ENCODE results near the gene ENDOV. TPM values are rescaled to one million over a fixed set of nuclear protein-coding genes. Genes with fewer than 3 reads are reported as not detected.

The ENDOV gene
- total RNA-seq, 1 experiment from 2014 or later, result 26.0 TPM

DNA sequence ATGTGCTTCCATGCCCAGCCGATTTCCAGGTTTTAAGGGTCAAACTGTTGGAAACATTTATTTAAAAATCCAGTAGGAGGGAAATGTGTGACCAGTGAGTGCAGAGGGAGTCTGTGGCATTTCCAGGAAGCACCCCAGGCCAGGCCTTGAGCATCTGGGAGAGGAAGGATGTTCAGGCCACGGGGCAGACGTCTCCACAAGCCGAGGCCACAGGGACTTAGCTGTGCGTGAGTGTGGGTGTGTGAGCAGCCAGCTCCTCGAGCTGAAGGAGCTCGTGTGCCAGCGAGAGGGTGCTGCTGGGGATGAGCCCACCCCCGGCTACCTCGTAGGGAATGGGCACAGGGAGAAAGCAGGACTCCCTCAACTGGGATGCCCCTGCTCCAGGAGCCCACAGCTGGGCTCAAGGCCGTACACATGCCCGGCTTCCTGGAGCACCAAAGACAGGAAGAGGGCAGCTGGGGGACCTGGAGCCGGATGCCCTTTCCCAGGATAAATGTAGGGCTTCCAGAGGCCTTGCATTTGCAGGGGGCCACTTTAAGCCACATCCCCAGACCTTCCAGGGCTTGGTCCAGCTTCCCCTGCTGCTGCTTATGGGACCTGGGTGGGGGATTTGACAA, 48.9 kb downstream of the ENDOV start:
- H3K27me3 ChIP-seq (ENCODE audit: control insufficient read depth, insufficient read depth, low read length), result no peaks in the 10 kb centered on the region
- H3K36me3 ChIP-seq (replicated peaks; ENCODE audit: control insufficient read depth, insufficient read depth, low read length), result no peaks in the 10 kb centered on the region
- H3K4me3 ChIP-seq (ENCODE audit: insufficient read depth, low read depth, low read length), result no peak overlapping the region
- DNase-seq, result no peak

DNA sequence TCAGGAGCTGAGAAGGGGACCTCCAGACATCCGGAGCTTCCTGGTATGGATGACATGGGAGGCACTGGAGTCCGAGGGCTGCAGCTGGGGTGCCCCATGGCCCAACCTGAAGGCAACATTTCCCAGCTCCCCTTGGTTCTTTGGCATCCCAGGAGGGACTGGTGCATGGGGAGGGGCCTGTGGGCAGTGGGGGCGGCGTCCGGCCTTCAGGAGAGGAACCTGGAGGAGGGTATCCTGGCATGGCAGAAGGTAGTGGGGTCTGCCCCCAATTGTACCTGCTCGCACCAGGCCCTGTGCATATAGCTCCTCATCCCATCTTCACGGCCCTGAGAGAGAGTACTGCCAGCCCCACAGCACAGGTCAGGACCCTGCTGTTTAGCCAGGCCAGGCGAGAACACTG, 49.5 kb downstream of the ENDOV start:
- no peaks in the 10 kb centered on the region for H3K27me3 ChIP-seq (ENCODE audit: control insufficient read depth, insufficient read depth, low read length)
- DNase-seq, result no peak
- no peak overlapping the region for H3K4me3 ChIP-seq (ENCODE audit: insufficient read depth, low read depth, low read length)

DNA sequence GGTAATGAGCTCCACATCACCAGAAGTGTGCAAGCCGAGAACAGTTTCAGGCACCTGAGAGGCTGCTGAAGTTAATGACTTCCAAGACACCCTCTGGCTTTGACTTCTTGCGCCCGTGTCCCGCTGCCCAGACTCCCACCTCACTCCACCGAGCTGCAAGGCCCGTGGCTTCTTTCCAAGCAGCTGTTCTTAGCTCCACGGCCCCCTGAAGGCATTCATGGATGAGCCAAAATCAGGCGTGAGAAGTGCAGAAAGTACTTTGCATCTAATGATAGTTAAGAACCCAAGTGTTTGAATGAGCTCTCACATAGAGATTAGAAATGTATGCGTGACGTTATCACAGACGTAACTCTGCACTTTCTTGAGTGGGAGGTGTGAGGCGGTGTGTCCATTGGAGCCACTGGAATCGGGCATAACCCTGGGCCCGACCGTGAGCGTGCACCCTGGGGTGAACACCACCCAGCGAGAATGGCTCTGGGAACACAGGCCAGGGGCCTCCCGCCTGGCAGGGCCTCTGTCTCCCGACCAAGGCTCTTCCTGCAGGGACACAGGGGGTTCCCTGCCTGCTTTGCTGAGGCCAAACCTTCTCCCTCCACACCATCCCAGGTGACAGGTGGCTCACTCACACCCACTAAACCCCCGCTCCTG, 50.5 kb downstream of the ENDOV start:
- no peak for DNase-seq
- H3K36me3 ChIP-seq (replicated peaks; ENCODE audit: control insufficient read depth, insufficient read depth, low read length), result no peaks in the 10 kb centered on the region
- no peak overlapping the region for H3K4me3 ChIP-seq (ENCODE audit: insufficient read depth, low read depth, low read length)
- no peaks in the 10 kb centered on the region for H3K27me3 ChIP-seq (ENCODE audit: control insufficient read depth, insufficient read depth, low read length)

More for the DNA sequence above, 49.5 kb downstream of the ENDOV start:
- H3K36me3 ChIP-seq (replicated peaks; ENCODE audit: control insufficient read depth, insufficient read depth, low read length), result no peaks in the 10 kb centered on the region

DNA sequence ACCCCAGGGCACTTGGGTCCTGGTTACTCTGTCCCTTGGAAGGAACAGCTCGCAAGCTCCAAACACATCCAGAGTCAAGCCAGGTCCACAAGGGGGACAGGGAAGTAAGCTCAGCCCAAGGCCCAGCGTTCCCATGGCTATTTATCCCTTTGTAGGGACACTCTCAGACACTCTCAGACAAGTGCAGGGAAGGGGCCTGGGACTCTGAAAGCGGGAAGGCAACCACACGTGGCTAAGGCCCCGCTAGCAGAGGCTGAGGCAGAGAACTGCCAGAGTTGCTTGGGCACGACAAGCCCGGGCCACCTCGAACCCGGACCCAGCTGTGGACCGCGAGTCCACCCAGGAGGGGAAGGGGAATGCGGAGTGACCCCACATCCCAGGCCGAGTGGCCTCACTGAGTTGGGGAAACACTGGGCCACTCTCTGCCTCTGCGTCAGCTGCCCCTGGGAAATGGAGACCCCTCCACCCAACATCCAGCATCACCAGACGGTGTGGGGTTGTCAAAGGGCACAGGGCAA, 51.3 kb downstream of the ENDOV start:
- DNase-seq, result no peak
- H3K4me3 ChIP-seq (ENCODE audit: insufficient read depth, low read depth, low read length), result no peak overlapping the region
- no peaks in the 10 kb centered on the region for H3K27me3 ChIP-seq (ENCODE audit: control insufficient read depth, insufficient read depth, low read length)
- no peaks in the 10 kb centered on the region for H3K36me3 ChIP-seq (replicated peaks; ENCODE audit: control insufficient read depth, insufficient read depth, low read length)

DNA sequence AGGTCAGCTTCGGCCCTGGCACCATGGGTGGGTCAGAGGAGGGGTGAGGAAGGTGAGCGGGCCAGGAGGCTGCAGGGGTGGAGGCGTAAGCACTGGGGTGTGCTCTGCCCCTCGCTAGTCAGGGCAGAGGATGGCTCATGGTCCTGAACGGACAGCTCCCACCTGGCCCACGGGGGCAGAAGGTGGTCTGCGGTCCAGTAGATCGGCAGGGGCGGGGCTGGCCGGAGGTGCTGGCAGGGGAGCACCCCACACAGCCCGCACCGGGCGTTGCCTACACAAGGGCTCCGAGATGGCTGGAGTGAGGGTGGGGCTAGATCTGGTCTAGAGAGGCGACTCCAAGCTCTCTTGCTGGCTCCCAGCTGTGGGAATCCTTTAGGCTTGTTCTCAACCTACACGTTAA, 53.3 kb downstream of the ENDOV start:
- peak; percentile 95 for DNase-seq
- no peak overlapping the region for H3K4me3 ChIP-seq (ENCODE audit: insufficient read depth, low read depth, low read length)
- H3K36me3 ChIP-seq (replicated peaks; ENCODE audit: control insufficient read depth, insufficient read depth, low read length), result no peaks in the 10 kb centered on the region
- H3K27me3 ChIP-seq (ENCODE audit: control insufficient read depth, insufficient read depth, low read length), result peaks cover 14% of the 10 kb centered on the region

DNA sequence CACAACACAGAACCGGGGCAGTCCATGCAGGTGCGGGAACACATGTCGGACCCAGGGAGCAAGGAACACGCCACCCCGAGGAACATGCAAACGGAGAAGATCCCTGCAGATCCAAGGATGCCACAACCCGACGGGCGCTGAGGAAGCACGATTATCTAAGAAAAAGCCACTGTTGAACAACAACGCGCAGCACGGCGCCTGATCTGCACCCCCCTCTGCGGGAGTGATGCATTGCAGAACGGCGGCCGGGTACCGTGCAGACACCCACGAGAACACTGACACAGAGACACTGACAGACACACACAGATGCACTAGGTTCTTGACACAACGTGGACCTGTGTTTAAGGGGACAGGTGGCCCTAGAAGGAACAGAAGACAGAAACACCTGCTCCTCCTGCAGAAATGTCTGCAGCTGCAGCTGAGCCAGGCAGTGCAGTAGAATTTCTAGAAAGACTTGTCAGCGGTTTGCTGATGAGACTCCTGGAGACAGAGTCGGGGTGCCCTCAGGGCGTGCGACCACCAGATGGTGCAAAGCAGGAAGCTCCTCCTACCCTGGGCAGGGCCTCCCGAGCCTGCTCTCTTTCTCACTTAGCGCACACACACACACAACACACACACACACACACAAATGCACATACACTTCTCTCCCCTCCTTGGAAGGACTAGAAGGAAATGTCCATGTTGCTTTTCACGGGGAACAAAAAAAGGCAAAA, 54.0 kb downstream of the ENDOV start:
- peaks cover 21% of the 10 kb centered on the region for H3K27me3 ChIP-seq (ENCODE audit: control insufficient read depth, insufficient read depth, low read length)
- H3K4me3 ChIP-seq (ENCODE audit: insufficient read depth, low read depth, low read length), result no peak overlapping the region
- no peak for DNase-seq

DNA sequence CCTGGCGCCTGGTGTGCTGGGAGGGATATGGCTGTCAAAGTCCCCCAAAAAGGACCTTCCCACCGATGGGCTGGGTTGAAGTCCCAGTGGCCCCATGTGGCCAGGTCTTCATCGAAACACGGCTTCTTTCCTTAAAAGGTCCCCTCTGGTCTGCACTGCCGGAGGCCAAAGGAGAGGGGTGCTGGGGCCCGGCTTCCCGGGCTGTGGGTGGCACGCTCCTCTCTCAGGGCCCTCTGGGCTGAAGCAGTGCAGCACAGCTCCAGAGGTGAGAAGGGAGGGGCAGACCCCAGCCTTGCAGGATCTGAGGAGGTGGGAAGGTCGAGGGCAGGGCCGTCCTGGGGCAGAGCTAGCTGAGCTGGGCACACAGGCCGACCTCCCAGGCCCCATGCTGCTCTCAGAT, 54.7 kb downstream of the ENDOV start:
- no peak overlapping the region for H3K4me3 ChIP-seq (ENCODE audit: insufficient read depth, low read depth, low read length)
- peaks cover 28% of the 10 kb centered on the region for H3K27me3 ChIP-seq (ENCODE audit: control insufficient read depth, insufficient read depth, low read length)
- no peak for DNase-seq
- no peaks in the 10 kb centered on the region for H3K36me3 ChIP-seq (replicated peaks; ENCODE audit: control insufficient read depth, insufficient read depth, low read length)

More for the DNA sequence above, 54.0 kb downstream of the ENDOV start:
- no peaks in the 10 kb centered on the region for H3K36me3 ChIP-seq (replicated peaks; ENCODE audit: control insufficient read depth, insufficient read depth, low read length)

DNA sequence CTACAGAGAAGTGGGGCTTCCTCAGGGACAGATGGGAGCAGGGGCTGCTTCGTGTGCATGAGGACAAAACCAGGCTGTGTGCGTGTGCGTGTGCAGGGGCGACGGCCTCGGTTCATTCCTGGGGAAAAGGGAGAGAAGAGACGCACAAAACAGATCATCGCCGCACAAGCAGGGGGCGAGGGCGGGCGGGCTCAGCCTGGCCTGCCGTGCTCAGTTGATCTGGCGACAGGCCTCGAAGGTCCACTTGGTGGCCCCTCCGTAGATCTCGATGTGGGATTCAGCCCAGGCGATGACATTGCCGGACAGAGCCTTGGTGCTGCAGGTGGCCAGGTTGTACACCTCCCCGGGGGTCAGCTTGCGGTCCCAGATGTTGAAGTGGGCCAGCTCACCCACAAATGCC, 55.6 kb downstream of the ENDOV start:
- no peaks in the 10 kb centered on the region for H3K36me3 ChIP-seq (replicated peaks; ENCODE audit: control insufficient read depth, insufficient read depth, low read length)
- no peak for DNase-seq
- H3K4me3 ChIP-seq (ENCODE audit: insufficient read depth, low read depth, low read length), result no peak overlapping the region
- H3K27me3 ChIP-seq (ENCODE audit: control insufficient read depth, insufficient read depth, low read length), result peaks cover 38% of the 10 kb centered on the region

DNA sequence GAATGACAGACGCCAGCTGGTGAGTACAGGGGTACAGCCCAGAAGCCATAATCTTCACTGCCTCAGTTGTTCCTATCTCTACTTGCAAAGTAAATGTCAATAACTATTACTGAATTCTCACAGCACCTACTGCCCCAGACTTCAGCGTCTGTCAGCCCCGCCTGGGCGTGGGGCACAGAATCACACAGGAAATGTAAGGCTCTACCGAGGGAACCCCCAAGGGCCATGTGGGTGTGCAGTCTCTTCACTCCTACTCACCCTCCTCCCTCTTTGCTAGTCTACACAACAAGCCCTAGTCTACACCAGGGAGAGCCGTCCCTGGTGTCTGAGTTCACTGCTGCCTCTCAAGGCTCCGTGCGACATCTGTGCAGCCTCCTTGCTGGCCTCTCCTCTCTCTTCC, 57.0 kb downstream of the ENDOV start:
- Histone ChIP-seq H3K4me3 (ENCODE audit: insufficient read depth, low read depth, low read length) (no peak overlapping the region), H3K27me3 (ENCODE audit: control insufficient read depth, insufficient read depth, low read length) (peaks cover 51% of the 10 kb centered on the region), H3K36me3 (replicated peaks; ENCODE audit: control insufficient read depth, insufficient read depth, low read length) (no peaks in the 10 kb centered on the region)
- DNase-seq, result no peak

DNA sequence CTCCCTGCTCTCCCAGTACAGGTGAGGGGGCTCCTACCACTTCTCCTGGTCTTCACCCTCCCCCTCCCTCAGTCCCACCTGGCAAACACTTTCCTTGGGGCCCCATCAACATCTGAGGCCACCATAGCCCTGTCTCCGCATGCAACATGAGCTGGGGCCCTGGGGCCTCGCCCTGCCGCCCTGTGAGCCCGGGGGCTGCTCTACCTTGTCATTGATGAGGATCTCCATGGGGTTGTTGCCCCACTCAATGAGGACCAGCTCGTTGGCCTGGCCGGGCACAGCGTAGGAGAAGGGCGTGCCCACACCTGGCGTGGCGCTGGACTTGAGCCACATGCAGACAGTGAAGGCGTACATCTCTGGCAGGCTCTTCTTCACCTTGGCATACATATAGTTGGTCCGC, 58.0 kb downstream of the ENDOV start:
- peaks cover 62% of the 10 kb centered on the region for H3K27me3 ChIP-seq (ENCODE audit: control insufficient read depth, insufficient read depth, low read length)
- no peak for DNase-seq
- H3K36me3 ChIP-seq (replicated peaks; ENCODE audit: control insufficient read depth, insufficient read depth, low read length), result no peaks in the 10 kb centered on the region
- no peak overlapping the region for H3K4me3 ChIP-seq (ENCODE audit: insufficient read depth, low read depth, low read length)

DNA sequence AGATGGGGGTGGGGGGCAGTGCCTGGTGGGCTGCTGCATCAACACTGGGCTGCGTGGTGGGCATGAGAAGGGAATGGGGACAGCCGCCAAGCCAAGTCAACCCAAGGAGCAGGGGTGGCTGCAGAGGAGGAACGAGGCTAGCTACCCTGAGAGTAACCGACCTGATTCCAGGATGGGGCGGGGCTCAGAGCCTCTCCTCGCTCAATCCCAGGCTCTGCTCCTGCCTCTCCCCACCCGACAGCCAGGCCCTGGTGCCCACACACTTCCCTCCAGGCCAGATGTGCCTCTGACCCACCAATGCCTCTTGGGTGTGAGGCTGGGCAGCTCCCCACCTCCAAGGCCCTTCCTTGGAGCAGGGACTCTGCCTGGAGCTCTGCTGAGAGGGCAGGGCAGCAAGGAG, 58.7 kb downstream of the ENDOV start:
- H3K4me3 ChIP-seq (ENCODE audit: insufficient read depth, low read depth, low read length), result no peak overlapping the region
- peaks cover 69% of the 10 kb centered on the region for H3K27me3 ChIP-seq (ENCODE audit: control insufficient read depth, insufficient read depth, low read length)
- DNase-seq, result no peak
- H3K36me3 ChIP-seq (replicated peaks; ENCODE audit: control insufficient read depth, insufficient read depth, low read length), result no peaks in the 10 kb centered on the region

DNA sequence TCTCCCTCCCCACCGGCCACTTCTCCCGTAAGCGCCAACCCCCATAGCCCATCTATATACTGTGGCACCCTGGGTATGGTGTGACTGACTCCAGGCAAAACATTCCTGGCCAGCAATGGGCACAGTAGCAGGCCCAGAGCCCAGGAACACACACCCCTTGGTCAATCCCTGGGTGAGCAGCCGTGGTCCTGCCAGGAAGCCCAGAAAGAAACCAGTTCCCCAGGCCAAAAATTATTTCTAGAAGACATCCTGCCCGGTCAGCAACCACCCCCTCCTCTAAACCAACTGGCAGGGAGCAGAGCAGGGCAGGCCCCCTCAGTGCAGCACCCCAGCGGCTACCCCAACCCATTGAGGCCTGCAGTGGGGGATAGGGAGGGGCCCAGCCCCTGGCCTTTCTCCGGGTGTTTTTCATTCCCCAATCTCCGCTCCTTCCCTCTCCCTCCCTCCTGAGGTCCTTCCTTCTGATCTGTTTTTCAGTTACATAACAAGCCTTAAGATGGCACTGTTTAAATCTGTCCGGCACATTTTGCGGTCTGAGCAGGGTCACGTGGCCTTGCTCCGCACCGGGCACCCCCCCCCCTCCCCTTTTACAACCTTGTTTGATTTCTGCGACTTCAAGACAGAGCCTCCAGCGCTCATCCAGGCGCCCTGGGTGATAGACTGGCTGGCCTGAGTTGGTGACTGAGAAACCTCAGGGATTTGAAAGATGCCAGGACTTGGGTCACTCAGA, 59.4 kb downstream of the ENDOV start:
- peak; percentile 83 for DNase-seq
- H3K36me3 ChIP-seq (replicated peaks; ENCODE audit: control insufficient read depth, insufficient read depth, low read length), result no peaks in the 10 kb centered on the region
- H3K27me3 ChIP-seq (ENCODE audit: control insufficient read depth, insufficient read depth, low read length), result peaks cover 76% of the 10 kb centered on the region
- peak overlapping the region; percentile 4; the same call in 1 of the 2 replicates for H3K4me3 ChIP-seq (ENCODE audit: insufficient read depth, low read depth, low read length)

DNA sequence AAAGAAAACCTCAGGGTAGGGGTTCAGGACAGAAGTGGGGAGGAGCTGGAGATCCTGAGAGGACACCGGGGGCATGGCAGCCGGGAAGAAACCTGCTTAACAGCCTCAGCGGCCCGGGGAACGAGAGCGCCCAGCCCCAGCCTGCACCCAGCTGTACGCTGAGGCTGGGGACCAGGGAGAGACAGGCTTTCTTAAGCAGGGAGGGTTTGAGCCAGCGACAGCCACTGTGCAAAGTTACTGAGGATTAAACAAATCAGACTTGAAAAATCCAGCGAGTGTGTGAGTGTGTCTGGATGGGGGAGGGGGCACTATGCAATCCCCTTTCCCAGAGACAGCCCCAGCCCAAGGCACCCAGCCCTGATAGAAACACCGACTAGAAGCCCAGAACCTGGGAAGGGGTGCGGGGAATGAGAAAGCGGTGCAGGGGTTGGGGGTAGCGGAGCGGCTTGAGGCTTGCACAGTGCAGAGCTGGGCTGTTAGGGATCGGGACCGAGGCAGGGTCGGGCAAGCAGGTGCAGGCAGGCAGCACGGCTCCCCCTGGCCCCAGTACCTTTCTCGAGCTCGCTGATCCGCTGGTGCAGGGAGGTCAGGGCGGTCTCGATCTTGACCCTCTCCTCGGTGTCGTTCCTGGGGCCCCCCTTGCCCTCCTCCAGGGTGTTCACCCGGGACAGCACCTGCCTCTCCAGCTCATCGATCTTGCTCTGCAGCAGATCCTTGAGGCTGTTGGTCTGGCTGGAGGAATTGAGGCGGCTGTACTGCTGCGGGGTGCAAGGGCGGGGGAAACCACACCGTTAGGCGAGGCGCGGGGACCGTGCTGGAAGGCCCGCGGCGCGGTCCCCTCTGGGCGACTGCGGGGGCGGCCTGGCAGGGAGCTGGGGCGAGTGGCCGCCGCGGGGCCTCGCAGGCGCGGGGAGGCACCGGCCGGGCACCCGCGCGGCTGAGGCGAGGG, 60.3 kb downstream of the ENDOV start:
- Histone ChIP-seq H3K36me3 (replicated peaks; ENCODE audit: control insufficient read depth, insufficient read depth, low read length) (no peaks in the 10 kb centered on the region), H3K4me3 (ENCODE audit: insufficient read depth, low read depth, low read length) (peak overlapping the region; percentile 14; the same call in 1 of the 2 replicates), H3K27me3 (ENCODE audit: control insufficient read depth, insufficient read depth, low read length) (peaks cover 84% of the 10 kb centered on the region)
- DNase-seq, result peak; percentile 86

Data from H7 (cell line).